Measurements from ENCODE around the gene SVOP.
"Not testable (repeated sequence)": the region's sequence is repeated elsewhere in the genome, so short reads cannot be mapped to it uniquely, and the experiment has no call there.

SVOP gene

DNA sequence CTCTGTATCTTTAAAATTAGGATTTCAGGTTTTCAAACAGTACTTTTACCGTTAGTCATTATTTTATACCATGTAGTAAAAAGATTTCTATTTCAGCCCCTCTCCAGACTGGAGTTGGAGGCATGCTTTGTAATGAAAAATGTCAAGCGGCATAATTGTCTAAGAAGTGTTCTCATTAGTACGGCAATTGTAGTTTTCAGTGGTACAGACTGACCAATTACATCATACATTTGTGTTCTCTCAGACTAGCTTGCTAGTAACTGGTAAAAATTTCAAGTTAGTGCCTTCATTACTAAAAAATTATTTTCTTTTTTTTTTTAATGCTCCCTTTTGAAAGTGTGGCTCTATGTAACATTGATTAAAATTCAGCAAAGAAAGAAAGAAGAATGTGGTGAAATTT lies 36.0 kb upstream of the SVOP start:
- H3K14ac ChIP-seq (ENCODE audit: low read length) = no peak overlapping the region
- H2BK15ac ChIP-seq (ENCODE audit: low read length) = no peak overlapping the region
- H3K79me1 ChIP-seq (ENCODE audit: low read depth, low read length) = peaks cover 4% of the 10 kb centered on the region
- H3K4me1 ChIP-seq (ENCODE audit: control insufficient read depth in 2 of 2, insufficient read depth in 1 of 2, low read depth in 1 of 2, low read length in 2 of 2) = peaks cover 4 to 10% of the 10 kb centered on the region in 2 donors
- no peak overlapping the region for H2AFZ ChIP-seq (ENCODE audit: low read length)
- H3K4me2 ChIP-seq (ENCODE audit: insufficient read depth, low read length, poor library complexity, severe bottlenecking) = no peak overlapping the region
- no peak for DNase-seq (ENCODE audit: low spot score)
- H3K4ac ChIP-seq (ENCODE audit: low read length) = no peak overlapping the region
- peaks cover 2 to 36% of the 10 kb centered on the region in 2 donors for H3K36me3 ChIP-seq (replicated peaks in 1 of 2; ENCODE audit: control insufficient read depth in 2 of 2, insufficient read depth in 2 of 2, low read length in 2 of 2)
- H3K9me3 ChIP-seq (replicated peaks in 1 of 2; ENCODE audit: control insufficient read depth in 2 of 2, insufficient read depth in 1 of 2, low read depth in 1 of 2, low read length in 2 of 2) = no peaks in the 10 kb centered on the region
- H2BK12ac ChIP-seq (ENCODE audit: low read length) = no peak overlapping the region
- H3K18ac ChIP-seq (ENCODE audit: low read length) = no peak overlapping the region
- no peak overlapping the region for H4K91ac ChIP-seq (ENCODE audit: low read depth, low read length, poor library complexity)
- H3K23ac ChIP-seq (ENCODE audit: low read depth, low read length, poor library complexity) = no peak overlapping the region
- no peaks in the 10 kb centered on the region for H3K27me3 ChIP-seq (ENCODE audit: control insufficient read depth in 3 of 3, insufficient read depth in 3 of 3, low read depth in 1 of 3, low read length in 3 of 3)
- no peak overlapping the region for H2BK120ac ChIP-seq (ENCODE audit: low read depth, low read length)
- H3K4me3 ChIP-seq (ENCODE audit: low read length in 2 of 2) = no peak overlapping the region
- WGBS, 2 donors (ENCODE audit: extremely low coverage in 2 of 2, insufficient read length in 2 of 2, insufficient replicate concordance in 1 of 2) = no CpG with 5 or more reads among the region's 3 CpGs
- no peak overlapping the region for H3K9ac ChIP-seq (ENCODE audit: low read depth, low read length, poor library complexity)
- no peak overlapping the region for H3K27ac ChIP-seq (replicated peaks; ENCODE audit: low read length)
- no peak overlapping the region for H4K8ac ChIP-seq (ENCODE audit: low read depth, low read length)
- H2AK5ac ChIP-seq (ENCODE audit: low read depth, low read length) = no peak overlapping the region
- H2BK5ac ChIP-seq (ENCODE audit: low read length) = no peak overlapping the region

GRCh38 chr12:109054520-109054919 lies 33.7 kb upstream of the SVOP start:
- Histone ChIP-seq H3K4me3 (ENCODE audit: low read length in 2 of 2) (no peak overlapping the region), H2BK120ac (ENCODE audit: low read depth, low read length) (no peak overlapping the region), H3K23ac (ENCODE audit: low read depth, low read length, poor library complexity) (no peak overlapping the region), H3K27ac (replicated peaks; ENCODE audit: low read length) (no peak overlapping the region), H3K14ac (ENCODE audit: low read length) (no peak overlapping the region), H3K18ac (ENCODE audit: low read length) (no peak overlapping the region), H3K4me2 (ENCODE audit: insufficient read depth, low read length, poor library complexity, severe bottlenecking) (no peak overlapping the region), H2BK12ac (ENCODE audit: low read length) (no peak overlapping the region), H2AK5ac (ENCODE audit: low read depth, low read length) (no peak overlapping the region), H2BK5ac (ENCODE audit: low read length) (no peak overlapping the region), H3K27me3 (ENCODE audit: control insufficient read depth in 3 of 3, insufficient read depth in 3 of 3, low read depth in 1 of 3, low read length in 3 of 3) (no peaks in the 10 kb centered on the region), H3K4me1 (ENCODE audit: control insufficient read depth in 2 of 2, insufficient read depth in 1 of 2, low read depth in 1 of 2, low read length in 2 of 2) (peaks cover 4 to 12% of the 10 kb centered on the region in 2 donors), H3K9me3 (replicated peaks in 1 of 2; ENCODE audit: control insufficient read depth in 2 of 2, insufficient read depth in 1 of 2, low read depth in 1 of 2, low read length in 2 of 2) (no peaks in the 10 kb centered on the region), H3K9ac (ENCODE audit: low read depth, low read length, poor library complexity) (no peak overlapping the region), H2AFZ (ENCODE audit: low read length) (no peak overlapping the region), H2BK15ac (ENCODE audit: low read length) (no peak overlapping the region), H4K91ac (ENCODE audit: low read depth, low read length, poor library complexity) (no peak overlapping the region), H3K4ac (ENCODE audit: low read length) (no peak overlapping the region), H3K79me1 (ENCODE audit: low read depth, low read length) (peaks cover 4% of the 10 kb centered on the region), H3K36me3 (replicated peaks in 1 of 2; ENCODE audit: control insufficient read depth in 2 of 2, insufficient read depth in 2 of 2, low read length in 2 of 2) (peaks cover 2 to 22% of the 10 kb centered on the region in 2 donors), H4K8ac (ENCODE audit: low read depth, low read length) (no peak overlapping the region)
- no peak for DNase-seq (ENCODE audit: low spot score)

DNA sequence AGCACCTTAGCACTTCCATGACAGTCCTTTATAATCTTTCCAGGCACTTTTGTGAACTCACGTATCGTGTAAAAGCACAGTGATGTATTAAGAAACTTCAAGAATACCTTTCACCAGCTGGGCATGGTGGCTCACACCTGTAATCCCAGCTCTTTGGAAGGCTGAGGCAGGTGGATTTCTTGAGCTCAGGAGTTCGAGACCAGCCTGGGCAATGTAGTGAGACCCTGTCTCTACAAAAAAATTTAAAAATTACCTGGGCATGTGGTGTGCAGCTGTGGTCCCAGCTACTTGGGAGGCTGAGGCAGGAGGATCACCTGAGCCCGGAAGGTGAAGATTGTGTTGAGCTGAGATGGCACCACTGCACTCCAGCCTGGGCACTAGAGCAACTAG lies 33.3 kb upstream of the SVOP start:
- not testable (repeated sequence) for H3K79me1 ChIP-seq (ENCODE audit: low read depth, low read length); H3K27me3 ChIP-seq (ENCODE audit: control insufficient read depth in 3 of 3, insufficient read depth in 3 of 3, low read depth in 1 of 3, low read length in 3 of 3); H3K9me3 ChIP-seq (replicated peaks in 1 of 2; ENCODE audit: control insufficient read depth in 2 of 2, insufficient read depth in 1 of 2, low read depth in 1 of 2, low read length in 2 of 2); H2BK5ac ChIP-seq (ENCODE audit: low read length); H2BK15ac ChIP-seq (ENCODE audit: low read length); DNase-seq (ENCODE audit: low spot score); H3K14ac ChIP-seq (ENCODE audit: low read length); H2AFZ ChIP-seq (ENCODE audit: low read length); H2BK12ac ChIP-seq (ENCODE audit: low read length); H2AK5ac ChIP-seq (ENCODE audit: low read depth, low read length); H2BK120ac ChIP-seq (ENCODE audit: low read depth, low read length); H3K9ac ChIP-seq (ENCODE audit: low read depth, low read length, poor library complexity); H3K18ac ChIP-seq (ENCODE audit: low read length); H3K4me2 ChIP-seq (ENCODE audit: insufficient read depth, low read length, poor library complexity, severe bottlenecking); H4K91ac ChIP-seq (ENCODE audit: low read depth, low read length, poor library complexity); H3K23ac ChIP-seq (ENCODE audit: low read depth, low read length, poor library complexity); H3K27ac ChIP-seq (replicated peaks; ENCODE audit: low read length); H3K4ac ChIP-seq (ENCODE audit: low read length); H4K8ac ChIP-seq (ENCODE audit: low read depth, low read length)
- H3K4me3 ChIP-seq (ENCODE audit: low read length in 2 of 2) = peak overlapping the region in 1 of 2 donors; percentile 99
- WGBS, 2 donors (ENCODE audit: extremely low coverage in 2 of 2, insufficient read length in 2 of 2, insufficient replicate concordance in 1 of 2) = no CpG with 5 or more reads among the region's 4 CpGs
- peaks cover 4 to 12% of the 10 kb centered on the region in 2 donors for H3K4me1 ChIP-seq (ENCODE audit: control insufficient read depth in 2 of 2, insufficient read depth in 1 of 2, low read depth in 1 of 2, low read length in 2 of 2)
- H3K36me3 ChIP-seq (replicated peaks in 1 of 2; ENCODE audit: control insufficient read depth in 2 of 2, insufficient read depth in 2 of 2, low read length in 2 of 2) = peaks cover 2 to 19% of the 10 kb centered on the region in 2 donors

- no peak overlapping the region for H3K27ac ChIP-seq (replicated peaks; ENCODE audit: low read length)
- no peak overlapping the region for H2BK15ac ChIP-seq (ENCODE audit: low read length)
- peak overlapping the region; percentile 93 for H2BK5ac ChIP-seq (ENCODE audit: low read length)
- H3K4me3 ChIP-seq (ENCODE audit: low read length in 2 of 2) = peak overlapping the region; percentile 98 to 99
- H2AFZ ChIP-seq (ENCODE audit: low read length) = peak overlapping the region; percentile 99
- H2AK5ac ChIP-seq (ENCODE audit: low read depth, low read length) = no peak overlapping the region
- no peaks in the 10 kb centered on the region for H3K9me3 ChIP-seq (replicated peaks in 1 of 2; ENCODE audit: control insufficient read depth in 2 of 2, insufficient read depth in 1 of 2, low read depth in 1 of 2, low read length in 2 of 2)
- H3K4ac ChIP-seq (ENCODE audit: low read length) = no peak overlapping the region
- no peak overlapping the region for H3K23ac ChIP-seq (ENCODE audit: low read depth, low read length, poor library complexity)
- H3K18ac ChIP-seq (ENCODE audit: low read length) = no peak overlapping the region
- H3K14ac ChIP-seq (ENCODE audit: low read length) = no peak overlapping the region
- peaks cover 2 to 13% of the 10 kb centered on the region in 2 donors for H3K36me3 ChIP-seq (replicated peaks in 1 of 2; ENCODE audit: control insufficient read depth in 2 of 2, insufficient read depth in 2 of 2, low read length in 2 of 2)
- no peak overlapping the region for H2BK12ac ChIP-seq (ENCODE audit: low read length)
- no peak overlapping the region for H3K9ac ChIP-seq (ENCODE audit: low read depth, low read length, poor library complexity)
- no peak overlapping the region for H2BK120ac ChIP-seq (ENCODE audit: low read depth, low read length)
- WGBS, 2 donors (ENCODE audit: extremely low coverage in 2 of 2, insufficient read length in 2 of 2, insufficient replicate concordance in 1 of 2) = no CpG with 5 or more reads among the region's 9 CpGs
- no peak for DNase-seq (ENCODE audit: low spot score)
- H4K8ac ChIP-seq (ENCODE audit: low read depth, low read length) = no peak overlapping the region
- H3K4me2 ChIP-seq (ENCODE audit: insufficient read depth, low read length, poor library complexity, severe bottlenecking) = peak overlapping the region; percentile 94
- H3K27me3 ChIP-seq (ENCODE audit: control insufficient read depth in 3 of 3, insufficient read depth in 3 of 3, low read depth in 1 of 3, low read length in 3 of 3) = no peaks in the 10 kb centered on the region
- H3K79me1 ChIP-seq (ENCODE audit: low read depth, low read length) = peaks cover 4% of the 10 kb centered on the region
- no peak overlapping the region for H4K91ac ChIP-seq (ENCODE audit: low read depth, low read length, poor library complexity)
- H3K4me1 ChIP-seq (ENCODE audit: control insufficient read depth in 2 of 2, insufficient read depth in 1 of 2, low read depth in 1 of 2, low read length in 2 of 2) = peaks cover 4 to 12% of the 10 kb centered on the region in 2 donors
Observed at GRCh38 chr12:109053382-109054123, 32.7 kb upstream of the SVOP start.

Data from neuronal stem cell (in vitro differentiated cells).